GM18519 (cell line): ENCODE measurements around the gene OR1N1.
A peak's percentile ranks its signal among the peaks of the same experiment; 100 is the strongest.
"Not testable (repeated sequence)": the region's sequence is repeated elsewhere in the genome, so short reads cannot be mapped to it uniquely, and the experiment has no call there.

ENCODE experiments used
- ATAC-seq: cut with Tn5 transposase; IDR thresholded peaks from one replicate; pipeline ENCODE4 v1.9.1; 2021; ENCODE audit warnings: mild to moderate bottlenecking, moderate library complexity; ENCODE audit not compliant: unreplicated experiment, low FRiP score

The OR1N1 gene

DNA sequence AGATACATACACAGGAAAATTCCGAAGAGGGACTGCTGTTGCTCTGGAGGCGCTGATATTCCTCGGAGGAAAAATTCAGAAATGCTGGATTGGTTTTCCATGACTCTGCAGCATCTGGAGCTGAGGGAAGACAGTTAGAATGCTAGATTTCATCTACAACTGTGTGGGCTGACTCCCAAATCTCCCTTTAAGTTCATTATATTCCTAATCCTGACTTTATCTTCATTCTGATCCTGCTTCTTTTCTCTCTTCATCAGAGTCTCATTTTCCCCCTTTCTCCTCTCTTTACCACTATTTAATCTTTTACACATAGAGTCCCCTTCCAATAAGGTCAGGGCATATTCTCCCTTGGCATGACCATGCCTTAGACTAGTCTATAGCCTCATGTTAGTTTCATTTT, at the start of gene OR1N1:
TSS of gene OR1N1 (minus strand) at position 101 of the 400 bp plus-strand sequence. CDS start at position 101, 0 bp downstream.
- no peak for ATAC-seq

- no peak for ATAC-seq
Measured at GRCh38 chr9:122572456-122572855, 45.4 kb upstream of the OR1N1 start.

GRCh38 chr9:122567901-122568300, 40.8 kb upstream of the OR1N1 start:
- no peak for ATAC-seq

DNA sequence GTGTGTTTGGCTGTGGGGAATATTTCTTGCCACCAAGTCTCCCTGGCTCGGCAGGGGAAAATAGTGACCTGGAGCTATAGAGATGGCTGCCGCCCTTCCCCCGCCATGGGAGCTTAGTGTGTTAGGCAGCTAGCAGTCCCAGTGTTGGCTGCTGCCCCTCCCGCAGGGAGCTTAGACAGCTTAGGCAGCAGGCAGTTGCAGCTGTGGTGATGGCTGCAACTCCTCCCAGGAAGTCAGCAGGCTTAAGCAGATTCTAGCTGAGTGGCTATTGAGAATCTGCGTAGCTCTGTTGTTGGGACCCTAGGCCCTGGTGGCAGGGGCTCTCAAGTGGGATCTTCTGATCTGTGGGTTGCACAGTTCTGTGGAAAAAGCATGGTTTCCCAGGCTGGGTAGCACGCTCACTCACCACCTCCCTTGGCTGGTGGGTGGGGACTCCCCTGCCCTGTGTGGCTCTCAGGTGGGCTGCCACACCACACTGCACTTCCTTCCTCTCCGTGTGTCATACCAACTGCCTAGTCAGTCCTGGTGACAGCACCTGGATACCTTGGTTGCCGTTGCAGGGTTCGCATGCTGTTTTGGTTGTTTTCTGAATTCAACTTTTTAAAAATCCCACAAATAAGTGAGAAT, 35.2 kb upstream of the OR1N1 start:
- ATAC-seq: no peak

GRCh38 chr9:122561446-122561845, 34.4 kb upstream of the OR1N1 start:
- ATAC-seq: no peak

DNA sequence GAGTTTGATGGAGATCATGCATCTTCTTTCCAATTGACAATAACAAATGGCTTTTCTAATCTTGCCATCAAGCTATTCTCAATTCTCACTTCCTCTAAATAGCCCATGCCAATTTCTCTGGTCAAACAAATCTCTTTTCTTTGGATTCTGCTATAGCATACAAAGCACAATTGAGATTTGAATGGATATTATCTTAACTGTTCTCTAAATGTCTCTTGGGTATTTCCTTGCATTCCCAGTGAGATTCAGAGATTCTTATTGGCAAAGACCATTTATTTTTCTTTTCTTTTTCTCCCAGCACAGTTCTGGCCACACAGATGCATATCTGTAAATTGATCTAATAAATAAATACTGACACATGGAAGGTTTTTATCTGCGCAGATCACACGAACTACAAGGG, 25.7 kb upstream of the OR1N1 start, which contains the start of gene OR1N2:
TSS of gene OR1N2 (plus strand) at position 301 of the 400 bp plus-strand sequence. CDS start 100 bp downstream, outside the sequence.
- ATAC-seq: no peak

DNA sequence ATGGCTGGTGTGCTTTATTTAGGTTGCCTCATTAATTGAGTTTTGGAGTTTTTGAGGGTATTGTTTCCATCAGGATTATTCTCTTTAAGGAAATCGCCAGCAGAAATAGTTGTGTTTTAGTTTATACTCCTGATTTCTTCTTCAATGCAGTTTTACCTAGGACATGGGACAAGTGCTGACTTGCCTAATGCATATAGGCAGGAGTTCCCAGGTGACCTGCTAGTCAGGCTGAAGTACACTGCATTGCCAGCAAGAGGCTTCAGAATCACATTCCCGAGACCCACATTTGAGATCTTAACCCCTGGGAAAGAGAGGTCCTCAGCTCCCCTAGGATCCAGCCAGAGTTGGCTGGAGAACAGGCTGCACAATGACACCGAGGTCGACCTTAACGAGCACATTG, 24.3 kb upstream of the OR1N1 start:
- ATAC-seq: no peak

DNA sequence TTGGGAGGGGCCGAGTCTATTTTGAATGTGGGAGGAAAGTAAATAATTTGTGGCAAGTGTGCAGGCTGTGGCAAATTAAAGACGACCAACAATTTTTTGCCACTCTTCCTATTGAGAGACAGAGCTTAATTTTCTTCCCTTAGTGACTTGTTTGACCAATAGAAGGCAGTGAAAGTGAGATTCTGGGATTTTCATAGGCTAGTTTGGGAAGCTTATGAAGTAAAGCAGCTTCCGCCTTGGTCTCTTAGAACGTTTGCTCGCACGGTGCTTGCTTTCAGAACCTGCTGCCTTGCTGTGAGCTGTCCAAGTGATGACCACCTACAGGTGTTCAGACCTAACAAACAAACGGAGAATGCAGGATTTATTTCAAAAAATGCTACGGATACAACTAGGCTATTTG, 19.1 kb upstream of the OR1N1 start:
- ATAC-seq: no peak

DNA sequence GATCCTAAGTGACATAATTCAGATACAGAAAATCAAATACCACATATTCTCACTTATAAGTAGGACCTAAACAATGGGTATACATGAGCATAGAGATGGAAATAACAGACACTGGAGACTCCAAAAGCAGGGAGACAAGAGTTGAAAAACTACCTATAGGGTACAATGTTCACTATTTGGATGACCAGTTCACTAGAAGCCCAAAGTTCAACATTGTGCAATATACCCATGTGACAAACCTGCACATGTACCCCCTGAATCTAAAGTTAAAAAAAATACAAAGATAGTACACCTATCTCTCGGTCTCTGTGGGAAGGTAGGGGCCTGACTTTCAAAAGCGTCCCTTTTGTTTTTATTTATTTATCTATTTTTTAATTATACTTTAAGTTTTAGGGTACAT, 11.7 kb upstream of the OR1N1 start:
- no peak for ATAC-seq

DNA sequence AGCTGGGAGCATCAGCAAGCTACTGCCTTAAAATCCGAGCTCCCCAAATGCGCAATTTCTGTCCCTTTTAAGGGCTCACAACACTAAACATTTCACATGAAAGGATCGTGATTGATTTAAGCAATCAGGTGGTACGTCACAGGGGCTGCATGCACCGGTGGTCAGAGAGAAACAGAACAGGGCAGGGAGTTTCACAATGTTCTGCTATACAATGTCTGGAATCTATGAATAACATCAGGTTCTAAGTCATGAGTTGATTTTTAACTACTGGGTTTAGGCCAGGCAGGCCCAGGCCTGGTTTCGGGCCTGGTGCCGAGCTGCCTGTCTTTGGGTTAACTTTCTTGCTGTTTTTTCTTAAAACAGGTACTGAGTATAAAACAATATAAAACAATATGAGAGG, 10.0 kb upstream of the OR1N1 start:
- not testable (repeated sequence) for ATAC-seq

- no peak for ATAC-seq
Measured at GRCh38 chr9:122536134-122536533, 9.0 kb upstream of the OR1N1 start.

- not testable (repeated sequence) for ATAC-seq
Measured at GRCh38 chr9:122531157-122531556, 4.1 kb upstream of the OR1N1 start.

DNA sequence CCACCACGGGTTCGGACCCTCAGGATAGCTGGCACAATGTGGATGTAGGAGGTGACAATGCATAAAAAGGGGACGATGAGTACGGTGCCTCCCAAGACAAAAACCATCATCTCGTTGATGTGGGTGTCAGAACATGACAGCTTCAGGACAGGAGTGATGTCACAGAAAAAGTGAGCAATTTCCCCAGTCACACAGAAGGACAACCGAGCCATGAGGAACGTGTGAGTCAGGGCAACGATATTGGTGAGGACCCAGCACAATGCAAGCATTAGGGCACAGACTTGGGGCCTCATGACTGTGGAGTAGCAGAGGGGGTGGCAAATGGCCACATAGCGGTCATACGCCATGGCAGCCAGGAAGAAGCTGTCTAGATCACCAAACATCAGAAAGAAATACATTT, 491 bp downstream of the OR1N1 start:
- ATAC-seq: no peak

- no peak for ATAC-seq
Measured at GRCh38 chr9:122519376-122519775, 7.7 kb downstream of the OR1N1 start.

DNA sequence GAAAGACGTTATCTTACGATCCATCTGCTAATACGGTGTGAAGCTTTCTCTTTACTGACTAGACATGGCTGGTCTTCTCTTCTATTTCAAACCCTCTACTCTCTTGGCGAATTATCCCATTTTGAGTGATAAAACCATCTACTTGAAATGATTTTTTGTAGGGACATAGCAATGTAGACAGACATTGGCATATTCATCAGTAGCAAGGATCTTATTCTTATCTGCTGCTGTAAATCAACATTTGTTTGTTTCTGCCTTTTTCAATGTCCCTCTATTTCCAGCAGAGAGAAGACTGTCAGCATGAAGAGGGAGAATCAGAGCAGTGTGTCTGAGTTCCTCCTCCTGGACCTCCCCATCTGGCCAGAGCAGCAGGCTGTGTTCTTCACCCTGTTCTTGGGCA, 8.3 kb downstream of the OR1N1 start, which contains the start of gene OR1J4:
TSS of gene OR1J4 (plus strand) at position 301 of the 400 bp plus-strand sequence. CDS start at position 301, 0 bp downstream.
- ATAC-seq: no peak

- ATAC-seq: no peak
Measured at GRCh38 chr9:122518226-122518625, 8.9 kb downstream of the OR1N1 start.

GRCh38 chr9:122510502-122510901, 16.6 kb downstream of the OR1N1 start, which contains the start of gene OR1J2:
TSS of gene OR1J2 (plus strand) at chr9:122510802. CDS start at chr9:122510802, 0 bp downstream.
- no peak for ATAC-seq

DNA sequence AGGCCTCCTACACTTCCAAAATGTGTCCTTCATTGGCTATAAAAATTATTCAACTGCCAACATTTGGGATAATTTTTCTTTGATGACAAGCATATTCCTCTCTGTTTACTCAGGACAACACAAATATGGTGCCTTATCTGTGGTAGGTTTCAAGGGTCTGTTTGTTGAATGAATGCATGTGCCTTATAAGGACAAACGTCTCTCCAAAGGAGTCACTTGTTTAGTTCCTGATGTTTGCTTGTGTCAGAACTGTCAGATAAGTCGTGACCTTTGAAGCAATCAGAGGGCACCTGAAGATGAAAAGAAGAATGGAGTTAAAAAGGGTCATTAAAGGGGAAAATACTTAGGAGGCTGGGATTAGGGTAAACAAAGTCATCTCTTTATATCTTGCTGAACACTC, 20.1 kb downstream of the OR1N1 start:
- no peak for ATAC-seq

DNA sequence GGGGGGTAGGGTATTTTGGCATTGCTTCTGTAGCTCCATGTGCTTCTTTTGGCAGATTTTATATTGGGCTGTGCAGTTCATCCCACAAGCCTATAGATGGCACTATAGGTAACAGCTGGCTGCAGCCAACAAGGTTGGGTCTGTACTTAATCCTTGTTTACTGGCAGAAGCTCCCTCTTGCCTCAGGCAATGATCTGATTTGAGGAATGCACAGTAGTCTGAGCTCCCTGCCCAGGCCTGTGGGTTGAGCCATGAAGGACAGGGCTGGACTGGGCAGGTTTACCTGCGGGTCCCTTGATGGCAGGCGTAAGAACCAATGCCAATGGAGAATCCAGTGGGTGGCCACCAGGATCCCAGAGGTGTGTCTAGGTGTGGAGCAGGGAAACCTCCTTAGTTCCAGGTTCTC, 28.2 kb downstream of the OR1N1 start:
- ATAC-seq: peak; percentile 83

DNA sequence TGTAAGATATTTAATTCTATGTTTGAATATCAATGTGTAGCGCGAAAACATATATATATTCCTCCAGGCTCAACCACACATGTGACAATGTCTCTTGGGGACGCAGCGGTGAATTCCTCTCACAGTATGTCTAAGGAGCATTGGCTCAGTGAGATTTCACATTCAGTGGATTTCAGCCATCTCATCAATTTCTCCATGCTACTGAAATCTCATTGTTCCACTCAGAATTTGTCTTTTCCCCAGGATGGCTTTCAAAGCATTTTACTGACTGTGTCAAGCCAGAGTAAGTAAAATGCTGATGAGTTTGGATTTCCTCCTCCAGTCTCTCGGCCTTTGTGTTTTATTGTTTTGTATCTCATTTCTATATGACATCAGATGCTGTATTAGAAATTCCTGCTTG, 48.0 kb downstream of the OR1N1 start:
- no peak for ATAC-seq

DNA sequence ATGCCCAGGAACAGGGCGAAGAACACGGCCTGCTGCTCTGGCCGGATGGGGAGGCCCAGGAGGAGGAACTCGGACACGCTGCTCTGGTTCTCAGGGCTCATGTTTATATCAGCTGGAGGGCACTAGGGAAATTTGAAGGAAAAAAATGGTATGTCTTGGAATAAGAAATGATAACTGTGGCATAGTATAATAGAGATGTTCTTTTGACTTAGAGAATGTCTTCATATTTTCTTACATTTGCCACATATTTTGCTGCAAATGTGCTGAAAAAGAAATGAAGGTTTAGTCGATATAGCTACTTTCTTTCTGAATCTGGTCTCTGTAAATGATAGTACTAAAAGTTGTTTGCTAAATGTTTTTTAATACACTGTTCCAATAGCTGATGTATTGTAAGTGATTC, 49.3 kb downstream of the OR1N1 start, which contains the start of gene OR1J1:
TSS of gene OR1J1 (minus strand) at position 101 of the 400 bp plus-strand sequence. CDS start at position 101, 0 bp downstream.
- no peak for ATAC-seq

- ATAC-seq: no peak
Measured at GRCh38 chr9:122477346-122477745, 49.7 kb downstream of the OR1N1 start.
